Keratinocyte (primary cell): ENCODE data around the gene SELENOV. TPM values are rescaled to one million over a fixed set of nuclear protein-coding genes. Genes with fewer than 3 reads are reported as not detected.

Experiments used
- DNase-seq: peaks from one replicate; pipeline ENCODE4 v3.0.0-alpha.2; 2011; ENCODE audit warnings: low read depth, missing footprints, low spot score
- FAIRE-seq: peaks from 2 replicates; lab custom pipeline; 2011; peaks lifted over from hg19 to GRCh38; lab: Jason Lieb, UNC
- H2AFZ ChIP-seq: 2 replicates; pipeline ENCODE4 v1.6.0; 2012; ENCODE audit warnings: low read length, control low read depth, inconsistent platforms; ENCODE audit not compliant: control insufficient read depth
- H3K27ac ChIP-seq: 2 replicates; pipeline ENCODE4 v1.5.1; 2011; ENCODE audit warnings: low read length; ENCODE audit not compliant: control insufficient read depth, insufficient read depth
- H3K27me3 ChIP-seq: 3 replicates; pipeline ENCODE4 v1.6.0; 2011; ENCODE audit warnings: low read length; ENCODE audit not compliant: control insufficient read depth, insufficient read depth; ENCODE audit errors: extremely low read depth
- H3K36me3 ChIP-seq, 2 experiments: 2 replicates in 1 of 2; 3 replicates in 1 of 2; pipeline ENCODE4 v1.5.1; 2011; ENCODE audit warnings: low read length in 2 of 2, mild to moderate bottlenecking in 1 of 2; ENCODE audit not compliant: control insufficient read depth in 2 of 2, insufficient read depth in 2 of 2; ENCODE audit errors: extremely low read depth in 1 of 2
- H3K4me1 ChIP-seq: 3 replicates; pipeline ENCODE4 v1.5.1; 2011; ENCODE audit warnings: low read length; ENCODE audit not compliant: control insufficient read depth, insufficient read depth; ENCODE audit errors: extremely low read depth
- H3K4me2 ChIP-seq: 3 replicates; pipeline ENCODE4 v1.6.0; 2011; ENCODE audit warnings: low read depth, low read length; ENCODE audit not compliant: control insufficient read depth, insufficient read depth; ENCODE audit errors: extremely low read depth
- H3K4me3 ChIP-seq, 3 experiments: fragments of 200-600 bp in 1 of 3; sonication (generic) in 1 of 3; 2 replicates in 2 of 3; 3 replicates in 1 of 3; pipeline ENCODE4 v1.5.1; 2011 to 2016; ENCODE audit warnings: low read length in 3 of 3, mild to moderate bottlenecking in 3 of 3, control low read depth in 2 of 3, inconsistent platforms in 1 of 3, low read depth in 1 of 3, mixed read lengths in 1 of 3, mixed run types in 1 of 3, moderate library complexity in 1 of 3; ENCODE audit not compliant: control insufficient read depth in 2 of 3, insufficient read depth in 2 of 3; ENCODE audit errors: extremely low read depth in 1 of 3
- H3K79me2 ChIP-seq: 2 replicates; pipeline ENCODE4 v1.6.0; 2012; ENCODE audit warnings: low read length; ENCODE audit not compliant: control insufficient read depth, insufficient read depth
- H3K9ac ChIP-seq: 3 replicates; pipeline ENCODE4 v1.6.0; 2011; ENCODE audit warnings: low read length; ENCODE audit not compliant: control insufficient read depth, insufficient read depth; ENCODE audit errors: extremely low read depth
- H3K9me1 ChIP-seq: 3 replicates; pipeline ENCODE4 v1.6.0; 2011; ENCODE audit warnings: low read length; ENCODE audit not compliant: control insufficient read depth, insufficient read depth; ENCODE audit errors: extremely low read depth
- H3K9me3 ChIP-seq: 2 replicates; pipeline ENCODE4 v1.5.1; 2012; ENCODE audit warnings: low read depth, low read length; ENCODE audit not compliant: control insufficient read depth
- H4K20me1 ChIP-seq: 3 replicates; pipeline ENCODE4 v1.6.0; 2011; ENCODE audit warnings: low read length; ENCODE audit not compliant: control insufficient read depth, insufficient read depth; ENCODE audit errors: extremely low read depth
- EZH2 ChIP-seq: IDR thresholded peaks from one replicate; pipeline ENCODE4 v1.6.1; 2012; ENCODE audit warnings: inconsistent platforms, mild to moderate bottlenecking, low read length, moderate library complexity
- dilution Hi-C: fragments of 300-500 bp; cut with MboI; formaldehyde crosslinking; loops from one replicate; pipeline ENCODE4 v1.7.0; 2020; ENCODE audit warnings: low sequenced_read_pairs; ENCODE audit not compliant: extremely low pct_ligation_motif_present
- polyA plus RNA-seq, 5 experiments: library from polyadenylated mRNA; depleted of rRNA in 3 of 5; stranded (reverse) in 3 of 5; stranded (forward) in 1 of 5; unstranded in 1 of 5; fragments of >200 nt; gene quantifications; 1 replicate in 1 of 5; 2 replicates in 3 of 5; 3 replicates in 1 of 5; pipeline versions ENCODE4 v1.2.1 to v1.2.3, GENCODE V29; 2011 to 2012; ENCODE audit warnings: missing spikeins in 2 of 5, low read depth in 1 of 5, low replicate concordance in 1 of 5
- TF ChIP-seq, protein P1 (sequence below), 3 experiments: IDR thresholded peaks in 1 of 3; conservative IDR thresholded peaks in 1 of 3; optimal IDR thresholded peaks in 1 of 3; 2 replicates in 2 of 3; 3 replicates in 1 of 3; pipeline versions ENCODE3 to v1.5.1; 2011; ENCODE audit warnings: low read length in 3 of 3, mild to moderate bottlenecking in 3 of 3, moderate library complexity in 2 of 3, control low read depth in 1 of 3, inconsistent platforms in 1 of 3; ENCODE audit not compliant: insufficient read depth in 2 of 3; ENCODE audit errors: extremely low read depth in 1 of 3

SELENOV gene
- polyA plus RNA-seq, 1 donor (not counting 4 experiments of a cell fraction or from before 2014, with no cell fraction given): not detected

DNA sequence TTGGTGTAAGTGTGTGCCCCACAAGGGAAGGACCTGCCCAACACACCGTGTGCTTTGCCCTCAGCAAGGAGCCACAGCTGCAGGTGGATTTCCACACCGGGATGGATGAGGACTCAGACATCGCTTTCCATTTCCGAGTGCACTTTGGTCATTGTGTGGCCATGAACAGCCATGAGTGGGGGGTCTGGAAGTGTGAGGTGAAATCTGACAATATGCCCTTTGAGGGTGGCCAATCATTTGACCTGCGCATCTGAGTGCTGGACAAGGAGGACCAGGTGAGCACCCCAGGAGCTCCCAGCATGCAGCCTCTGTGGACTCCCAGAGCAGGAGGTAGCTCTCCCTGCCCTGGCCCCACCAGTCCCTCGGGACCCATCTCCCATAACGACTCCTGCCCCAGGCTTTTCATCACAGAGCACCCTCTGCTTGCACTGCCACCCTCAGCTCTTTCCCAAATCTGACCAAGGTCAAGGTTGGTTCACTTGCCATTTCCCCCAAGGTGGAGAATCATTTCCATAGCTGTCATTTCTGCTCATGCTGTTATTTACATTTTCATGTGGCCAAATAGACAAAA lies 38.2 kb downstream of the SELENOV start:
- Histone ChIP-seq H3K9me1 (no peaks in the 10 kb centered on the region), H3K4me1 (no peaks in the 10 kb centered on the region), H3K27ac (no peak overlapping the region), H3K79me2 (no peaks in the 10 kb centered on the region), H4K20me1 (no peaks in the 10 kb centered on the region), H3K4me3 (no peak overlapping the region), H3K27me3 (peaks cover 4% of the 10 kb centered on the region), H3K4me2 (no peak overlapping the region), H3K36me3 (no peaks in the 10 kb centered on the region), H3K9me3 (no peaks in the 10 kb centered on the region), H2AFZ (no peak overlapping the region), H3K9ac (no peak overlapping the region)
- TF ChIP-seq, protein P1, sequence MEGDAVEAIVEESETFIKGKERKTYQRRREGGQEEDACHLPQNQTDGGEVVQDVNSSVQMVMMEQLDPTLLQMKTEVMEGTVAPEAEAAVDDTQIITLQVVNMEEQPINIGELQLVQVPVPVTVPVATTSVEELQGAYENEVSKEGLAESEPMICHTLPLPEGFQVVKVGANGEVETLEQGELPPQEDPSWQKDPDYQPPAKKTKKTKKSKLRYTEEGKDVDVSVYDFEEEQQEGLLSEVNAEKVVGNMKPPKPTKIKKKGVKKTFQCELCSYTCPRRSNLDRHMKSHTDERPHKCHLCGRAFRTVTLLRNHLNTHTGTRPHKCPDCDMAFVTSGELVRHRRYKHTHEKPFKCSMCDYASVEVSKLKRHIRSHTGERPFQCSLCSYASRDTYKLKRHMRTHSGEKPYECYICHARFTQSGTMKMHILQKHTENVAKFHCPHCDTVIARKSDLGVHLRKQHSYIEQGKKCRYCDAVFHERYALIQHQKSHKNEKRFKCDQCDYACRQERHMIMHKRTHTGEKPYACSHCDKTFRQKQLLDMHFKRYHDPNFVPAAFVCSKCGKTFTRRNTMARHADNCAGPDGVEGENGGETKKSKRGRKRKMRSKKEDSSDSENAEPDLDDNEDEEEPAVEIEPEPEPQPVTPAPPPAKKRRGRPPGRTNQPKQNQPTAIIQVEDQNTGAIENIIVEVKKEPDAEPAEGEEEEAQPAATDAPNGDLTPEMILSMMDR (optimal IDR thresholded peaks at IDR 0.05 in 1 of 3, IDR thresholded peaks at IDR 0.05 in 1 of 3, conservative IDR thresholded peaks at IDR 0.05 in 1 of 3; ENCODE audit: extremely low read depth in 1 of 3, insufficient read depth in 2 of 3, low read length in 3 of 3): no peak
- DNase-seq (no peak), FAIRE-seq (no peak)
- dilution Hi-C loops: no loop called here

DNA sequence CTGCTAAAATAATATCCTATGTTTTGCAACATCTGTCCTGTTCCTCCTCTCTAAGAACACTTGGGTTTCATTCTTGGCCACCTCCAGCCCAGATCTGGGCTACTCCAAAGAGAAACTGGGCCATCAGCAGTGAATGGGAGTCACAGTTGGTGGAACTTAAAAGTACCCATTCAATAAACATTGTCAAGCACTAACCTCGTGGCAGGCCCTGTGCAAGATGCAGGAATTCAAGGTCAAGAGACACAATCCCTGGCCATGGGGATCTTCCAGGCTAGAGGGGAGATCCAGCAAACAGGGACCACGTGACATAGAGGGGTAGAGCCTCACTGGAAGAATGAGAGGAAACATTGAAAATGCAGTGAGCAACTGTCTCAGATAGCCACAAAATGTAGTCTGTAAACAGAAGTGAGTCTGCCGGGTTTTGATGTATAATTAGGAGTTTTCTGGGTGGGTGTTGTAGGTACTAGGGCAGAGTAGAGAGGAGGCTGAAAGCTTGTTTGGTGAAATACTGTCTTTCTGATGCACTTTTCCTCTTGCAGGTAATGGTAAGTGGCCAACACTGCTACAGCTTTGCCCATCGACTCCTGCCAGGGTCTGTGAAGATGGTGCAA lies 39.9 kb downstream of the SELENOV start:
- H3K9me1 ChIP-seq: no peaks in the 10 kb centered on the region
- H3K4me3 ChIP-seq: no peak overlapping the region
- no peaks in the 10 kb centered on the region for H3K4me1 ChIP-seq
- H3K4me2 ChIP-seq: no peak overlapping the region
- H4K20me1 ChIP-seq: no peaks in the 10 kb centered on the region
- no peak overlapping the region for H2AFZ ChIP-seq
- no peaks in the 10 kb centered on the region for H3K36me3 ChIP-seq
- dilution Hi-C loops: no loop called here
- TF ChIP-seq, protein P1 (optimal IDR thresholded peaks at IDR 0.05 in 1 of 3, IDR thresholded peaks at IDR 0.05 in 1 of 3, conservative IDR thresholded peaks at IDR 0.05 in 1 of 3; ENCODE audit: extremely low read depth in 1 of 3, insufficient read depth in 2 of 3, low read length in 3 of 3): no peak
- TF ChIP-seq EZH2: no peak
- no peak overlapping the region for H3K27ac ChIP-seq
- no peaks in the 10 kb centered on the region for H3K79me2 ChIP-seq
- H3K27me3 ChIP-seq: peaks cover 4% of the 10 kb centered on the region
- FAIRE-seq (no peak), DNase-seq (no peak)
- no peaks in the 10 kb centered on the region for H3K9me3 ChIP-seq
- H3K9ac ChIP-seq: no peak overlapping the region
